ENCODE results near the gene RFC5. TPM values are rescaled to one million over a fixed set of nuclear protein-coding genes. Genes with fewer than 3 reads are reported as not detected.

RFC5 gene
- total RNA-seq, 1 donor from 2014 or later: 75.8 TPM

DNA sequence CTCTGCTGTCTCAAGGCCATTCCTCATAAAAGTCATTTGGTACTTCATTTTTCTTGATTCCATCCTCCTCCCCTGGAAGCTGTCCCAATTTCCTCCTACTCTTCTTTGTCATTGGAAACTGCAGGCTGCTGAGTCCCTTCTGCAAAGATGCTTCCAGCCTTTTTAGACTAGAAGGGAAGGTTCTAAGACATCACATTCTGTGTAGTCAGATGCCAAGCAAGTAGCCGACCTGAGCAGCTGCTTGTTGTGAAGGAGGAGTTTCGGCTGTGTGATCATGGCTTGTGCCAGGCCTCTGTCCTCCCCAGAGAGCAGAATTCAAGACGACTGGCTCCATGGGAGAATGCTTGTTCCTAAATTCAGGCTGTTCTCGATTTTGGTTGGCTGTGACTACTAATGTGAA is 8.7 kb downstream of the RFC5 start:
- TF ChIP-seq, protein P1, sequence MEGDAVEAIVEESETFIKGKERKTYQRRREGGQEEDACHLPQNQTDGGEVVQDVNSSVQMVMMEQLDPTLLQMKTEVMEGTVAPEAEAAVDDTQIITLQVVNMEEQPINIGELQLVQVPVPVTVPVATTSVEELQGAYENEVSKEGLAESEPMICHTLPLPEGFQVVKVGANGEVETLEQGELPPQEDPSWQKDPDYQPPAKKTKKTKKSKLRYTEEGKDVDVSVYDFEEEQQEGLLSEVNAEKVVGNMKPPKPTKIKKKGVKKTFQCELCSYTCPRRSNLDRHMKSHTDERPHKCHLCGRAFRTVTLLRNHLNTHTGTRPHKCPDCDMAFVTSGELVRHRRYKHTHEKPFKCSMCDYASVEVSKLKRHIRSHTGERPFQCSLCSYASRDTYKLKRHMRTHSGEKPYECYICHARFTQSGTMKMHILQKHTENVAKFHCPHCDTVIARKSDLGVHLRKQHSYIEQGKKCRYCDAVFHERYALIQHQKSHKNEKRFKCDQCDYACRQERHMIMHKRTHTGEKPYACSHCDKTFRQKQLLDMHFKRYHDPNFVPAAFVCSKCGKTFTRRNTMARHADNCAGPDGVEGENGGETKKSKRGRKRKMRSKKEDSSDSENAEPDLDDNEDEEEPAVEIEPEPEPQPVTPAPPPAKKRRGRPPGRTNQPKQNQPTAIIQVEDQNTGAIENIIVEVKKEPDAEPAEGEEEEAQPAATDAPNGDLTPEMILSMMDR (IDR thresholded peaks at IDR 0.05): no peak
- TF ChIP-seq EZH2 (IDR thresholded peaks at IDR 0.05) (no peak), EZH2phosphoT487 (IDR thresholded peaks at IDR 0.05) (no peak)
- Mint-ChIP-seq H3K4me1 (no peaks in the 10 kb centered on the region), H3K9me3 (no peaks in the 10 kb centered on the region), H3K27me3 (ENCODE audit: insufficient read depth, low read depth) (no peaks in the 10 kb centered on the region), H3K36me3 (peaks cover 42% of the 10 kb centered on the region), H3K4me3 (no peak overlapping the region), H3K27ac (no peak overlapping the region)
- Histone ChIP-seq H3K27me3 (no peaks in the 10 kb centered on the region), H3F3A (ENCODE audit: low read depth) (no peaks in the 10 kb centered on the region), H3K4me1 (no peaks in the 10 kb centered on the region), H3K9ac (no peak overlapping the region), H3K9me3 (ENCODE audit: low read depth) (no peaks in the 10 kb centered on the region), H3K79me2 (ENCODE audit: low read depth) (no peaks in the 10 kb centered on the region), H3K4me3 (no peak overlapping the region), H3K36me3 (no peaks in the 10 kb centered on the region), H4K20me1 (ENCODE audit: low read depth) (no peaks in the 10 kb centered on the region), H3K27ac (no peak overlapping the region), H2AFZ (replicated peaks) (no peak overlapping the region), H3K4me2 (no peak overlapping the region)
- no peak for DNase-seq (ENCODE audit: low spot score)

DNA sequence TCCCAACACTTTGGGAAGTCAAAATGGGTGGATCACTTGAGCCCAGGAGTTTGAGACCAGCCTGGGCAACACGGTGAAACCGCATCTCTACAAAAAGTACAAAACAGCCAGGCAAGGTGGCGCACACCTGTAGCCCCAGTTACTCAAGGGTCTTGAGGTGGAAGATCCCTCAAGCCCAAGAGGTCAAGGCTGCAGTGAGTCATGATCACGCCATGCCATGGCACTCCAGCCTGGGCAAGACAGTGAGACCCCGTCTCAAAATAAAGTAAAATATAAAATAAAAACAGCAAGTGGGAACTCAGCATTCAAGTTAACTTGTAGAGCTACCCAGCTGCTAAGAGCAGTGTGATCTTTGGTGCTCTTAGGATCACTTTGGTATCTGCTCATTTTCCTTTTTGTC is 12.7 kb downstream of the RFC5 start:
- H3K9me3 ChIP-seq (ENCODE audit: low read depth): no peaks in the 10 kb centered on the region
- no peaks in the 10 kb centered on the region for H4K20me1 ChIP-seq (ENCODE audit: low read depth)
- H3K27me3 ChIP-seq: no peaks in the 10 kb centered on the region
- peaks cover 9% of the 10 kb centered on the region for H3F3A ChIP-seq (ENCODE audit: low read depth)
- H3K27ac Mint-ChIP-seq: no peak overlapping the region
- H3K36me3 ChIP-seq: peaks cover 5% of the 10 kb centered on the region
- H3K79me2 ChIP-seq (ENCODE audit: low read depth): no peaks in the 10 kb centered on the region
- DNase-seq (ENCODE audit: low spot score): no peak
- no peaks in the 10 kb centered on the region for H3K4me1 Mint-ChIP-seq
- H3K27ac ChIP-seq: no peak overlapping the region
- H3K4me1 ChIP-seq: no peaks in the 10 kb centered on the region
- no peaks in the 10 kb centered on the region for H3K9me3 Mint-ChIP-seq
- no peak overlapping the region for H2AFZ ChIP-seq (replicated peaks)
- TF ChIP-seq, protein P1 (IDR thresholded peaks at IDR 0.05): no peak
- no peak for TF ChIP-seq EZH2 (IDR thresholded peaks at IDR 0.05)
- TF ChIP-seq EZH2phosphoT487 (IDR thresholded peaks at IDR 0.05): no peak
- H3K9ac ChIP-seq: no peak overlapping the region
- H3K4me2 ChIP-seq: no peak overlapping the region
- no peak overlapping the region for H3K4me3 Mint-ChIP-seq
- peaks cover 34% of the 10 kb centered on the region for H3K36me3 Mint-ChIP-seq
- no peak overlapping the region for H3K4me3 ChIP-seq
- H3K27me3 Mint-ChIP-seq (ENCODE audit: insufficient read depth, low read depth): no peaks in the 10 kb centered on the region

DNA sequence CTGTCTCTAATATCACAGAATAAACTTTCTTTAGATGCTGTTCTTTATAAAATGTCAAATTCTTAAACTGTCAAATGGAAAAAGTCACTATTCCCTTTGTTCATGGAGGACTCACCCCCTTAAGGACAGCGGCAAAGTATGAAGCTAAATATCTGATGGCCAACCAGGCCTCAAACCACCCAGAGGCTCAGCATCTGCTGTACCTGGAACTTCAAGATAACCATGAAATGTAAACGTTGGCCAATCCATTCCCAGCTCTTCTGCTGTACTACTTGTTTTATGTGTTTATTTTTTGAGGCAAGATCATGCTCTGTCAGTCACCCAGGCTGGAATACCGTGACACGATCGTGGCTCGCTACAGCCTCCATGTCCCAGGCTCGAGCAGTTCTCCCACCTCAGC is 15.7 kb downstream of the RFC5 start:
- no peaks in the 10 kb centered on the region for H3K4me1 ChIP-seq
- H3F3A ChIP-seq (ENCODE audit: low read depth): peaks cover 14% of the 10 kb centered on the region
- no peaks in the 10 kb centered on the region for H3K27me3 ChIP-seq
- H3K4me2 ChIP-seq: no peak overlapping the region
- no peaks in the 10 kb centered on the region for H3K4me1 Mint-ChIP-seq
- no peaks in the 10 kb centered on the region for H3K9me3 ChIP-seq (ENCODE audit: low read depth)
- H3K27ac Mint-ChIP-seq: no peak overlapping the region
- no peak overlapping the region for H2AFZ ChIP-seq (replicated peaks)
- H3K9me3 Mint-ChIP-seq: no peaks in the 10 kb centered on the region
- no peak for DNase-seq (ENCODE audit: low spot score)
- no peaks in the 10 kb centered on the region for H3K27me3 Mint-ChIP-seq (ENCODE audit: insufficient read depth, low read depth)
- no peak overlapping the region for H3K4me3 Mint-ChIP-seq
- H3K79me2 ChIP-seq (ENCODE audit: low read depth): no peaks in the 10 kb centered on the region
- no peak overlapping the region for H3K9ac ChIP-seq
- peaks cover 5% of the 10 kb centered on the region for H3K36me3 ChIP-seq
- no peak overlapping the region for H3K27ac ChIP-seq
- peaks cover 30% of the 10 kb centered on the region for H3K36me3 Mint-ChIP-seq
- no peaks in the 10 kb centered on the region for H4K20me1 ChIP-seq (ENCODE audit: low read depth)
- TF ChIP-seq, protein P1 (IDR thresholded peaks at IDR 0.05): no peak
- TF ChIP-seq EZH2phosphoT487 (IDR thresholded peaks at IDR 0.05) (no peak), EZH2 (IDR thresholded peaks at IDR 0.05) (no peak)
- no peak overlapping the region for H3K4me3 ChIP-seq

Measured in neural progenitor cell (in vitro differentiated cells).